ENCODE results near the gene FBXO33. TPM values are rescaled to one million over a fixed set of nuclear protein-coding genes. Genes with fewer than 3 reads are reported as not detected.

Gene FBXO33
- total RNA-seq, 2 donors from 2014 or later = 11.9 to 13.2 TPM

DNA sequence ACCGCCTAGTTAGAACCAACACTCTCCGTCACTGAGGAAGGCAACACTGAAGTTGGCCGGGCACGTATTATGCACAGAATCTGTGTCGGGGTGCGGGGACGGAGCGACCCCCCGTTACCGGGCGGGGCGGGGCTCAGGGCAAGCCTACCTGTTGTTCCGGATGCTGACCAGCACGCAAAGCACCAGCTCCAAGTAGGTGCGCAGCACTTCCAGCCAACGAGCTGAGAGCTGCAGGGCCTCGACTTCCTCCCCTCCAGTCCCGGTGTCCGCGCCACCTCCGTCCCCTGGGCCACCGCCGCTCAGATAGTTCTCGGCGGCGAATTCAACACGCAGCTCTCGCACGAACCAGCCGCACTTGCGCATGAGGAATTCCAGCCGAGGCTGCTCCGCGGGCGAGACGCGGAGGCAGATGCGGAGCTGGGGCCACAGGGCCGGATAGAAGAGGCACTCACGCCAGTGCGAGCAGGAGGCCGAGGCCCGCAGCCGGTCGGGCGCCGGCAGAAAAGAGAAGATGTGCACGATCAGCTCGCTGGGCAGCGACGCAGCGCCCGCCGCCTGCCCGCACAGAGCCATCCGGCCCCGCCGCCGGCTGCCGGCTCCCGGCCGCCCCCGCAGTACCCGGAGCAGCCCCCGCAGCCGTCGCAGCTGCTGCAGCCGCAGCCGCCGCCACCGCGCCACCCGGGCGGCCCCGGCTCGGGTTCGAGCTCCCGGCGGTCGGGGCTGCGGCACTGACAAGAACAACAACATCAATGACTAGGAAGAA lies 636 bp downstream of the FBXO33 start:
- peak; percentile 54 to 60 (median 57) for DNase-seq
- 0% methylated on average over 13 to 80 of the region's 81 CpGs for WGBS, 2 donors
- TF ChIP-seq, protein P1, sequence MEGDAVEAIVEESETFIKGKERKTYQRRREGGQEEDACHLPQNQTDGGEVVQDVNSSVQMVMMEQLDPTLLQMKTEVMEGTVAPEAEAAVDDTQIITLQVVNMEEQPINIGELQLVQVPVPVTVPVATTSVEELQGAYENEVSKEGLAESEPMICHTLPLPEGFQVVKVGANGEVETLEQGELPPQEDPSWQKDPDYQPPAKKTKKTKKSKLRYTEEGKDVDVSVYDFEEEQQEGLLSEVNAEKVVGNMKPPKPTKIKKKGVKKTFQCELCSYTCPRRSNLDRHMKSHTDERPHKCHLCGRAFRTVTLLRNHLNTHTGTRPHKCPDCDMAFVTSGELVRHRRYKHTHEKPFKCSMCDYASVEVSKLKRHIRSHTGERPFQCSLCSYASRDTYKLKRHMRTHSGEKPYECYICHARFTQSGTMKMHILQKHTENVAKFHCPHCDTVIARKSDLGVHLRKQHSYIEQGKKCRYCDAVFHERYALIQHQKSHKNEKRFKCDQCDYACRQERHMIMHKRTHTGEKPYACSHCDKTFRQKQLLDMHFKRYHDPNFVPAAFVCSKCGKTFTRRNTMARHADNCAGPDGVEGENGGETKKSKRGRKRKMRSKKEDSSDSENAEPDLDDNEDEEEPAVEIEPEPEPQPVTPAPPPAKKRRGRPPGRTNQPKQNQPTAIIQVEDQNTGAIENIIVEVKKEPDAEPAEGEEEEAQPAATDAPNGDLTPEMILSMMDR (IDR thresholded peaks at IDR 0.05) = no peak
- peak; percentile 26 to 46 (median 44) for TF ChIP-seq POLR2A (IDR thresholded peaks at IDR 0.05)
- Histone ChIP-seq H3K36me3 (replicated peaks in 1 of 2; ENCODE audit: insufficient read depth in 1 of 2, low read depth in 2 of 2) (no peaks in the 10 kb centered on the region), H3K4me3 (peak overlapping the region; percentile 88 to 92), H3K27me3 (no peaks in the 10 kb centered on the region), H3K27ac (peak overlapping the region; percentile 97 to 100 (median 99)), H3K9me3 (no peaks in the 10 kb centered on the region), H3K4me1 (peaks cover 19% of the 10 kb centered on the region)
- intact Hi-C loops (cut with DNase I) = no loop called here
- ATAC-seq = peak; percentile 3

DNA sequence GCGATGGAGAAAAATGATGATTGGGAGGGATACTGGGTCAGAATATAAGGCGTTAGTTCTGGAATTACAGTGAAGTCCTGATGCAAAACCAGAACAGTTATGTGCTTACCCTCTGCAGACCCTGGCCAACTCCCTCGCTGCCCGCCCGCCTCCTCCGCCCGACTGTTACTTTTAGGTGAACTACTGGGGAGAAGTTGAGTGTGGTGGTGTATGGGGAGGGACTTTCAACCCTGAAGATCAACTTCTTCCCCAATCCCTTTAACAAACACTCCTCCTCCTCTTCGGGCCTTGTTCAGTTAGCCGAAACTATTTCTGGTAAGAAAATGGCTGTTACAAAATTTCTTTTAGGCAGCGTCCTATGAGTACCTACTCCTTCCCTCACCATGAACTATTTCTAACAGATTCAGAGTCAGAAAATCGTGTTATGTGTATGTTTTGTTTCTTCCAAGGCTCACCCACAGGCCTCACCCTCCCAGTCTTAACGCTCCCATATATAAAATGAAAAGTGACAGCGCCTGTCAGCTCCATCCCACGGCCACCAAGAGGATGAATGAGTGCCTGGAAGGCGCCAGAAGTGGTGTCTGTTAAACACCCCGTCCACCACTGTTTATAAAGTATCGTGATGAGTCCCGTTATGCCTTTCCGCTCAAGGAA lies 1.3 kb downstream of the FBXO33 start:
- Histone ChIP-seq H3K4me3 (peak overlapping the region; percentile 88 to 92), H3K27me3 (no peaks in the 10 kb centered on the region), H3K9me3 (no peaks in the 10 kb centered on the region), H3K36me3 (replicated peaks in 1 of 2; ENCODE audit: insufficient read depth in 1 of 2, low read depth in 2 of 2) (no peaks in the 10 kb centered on the region), H3K4me1 (peaks cover 19% of the 10 kb centered on the region), H3K27ac (peak overlapping the region in 3 of 4 donors; percentile 99 to 100 (median 99))
- DNase-seq (no peak), ATAC-seq (no peak)
- 4 to 8% methylated on average over 18 to 19 of the region's 19 CpGs for WGBS, 2 donors
- intact Hi-C loops (cut with DNase I) = no loop called here
- TF ChIP-seq, protein P1 (IDR thresholded peaks at IDR 0.05) = no peak
- TF ChIP-seq POLR2A (IDR thresholded peaks at IDR 0.05) = no peak

- no peaks in the 10 kb centered on the region for H3K27me3 ChIP-seq
- H3K36me3 ChIP-seq (replicated peaks in 1 of 2; ENCODE audit: insufficient read depth in 1 of 2, low read depth in 2 of 2) = no peaks in the 10 kb centered on the region
- ATAC-seq = no peak
- no peak for DNase-seq
- intact Hi-C loops (cut with DNase I) = no loop called here
- H3K4me1 ChIP-seq = peaks cover 34% of the 10 kb centered on the region
- no peak overlapping the region for H3K27ac ChIP-seq
- no peak for TF ChIP-seq POLR2A (IDR thresholded peaks at IDR 0.05)
- TF ChIP-seq, protein P1 (IDR thresholded peaks at IDR 0.05) = no peak
- no peak overlapping the region for H3K4me3 ChIP-seq
- WGBS, 2 donors = 93 to 94% methylated on average over 8 of the region's 8 CpGs
- H3K9me3 ChIP-seq = no peaks in the 10 kb centered on the region
Observed at GRCh38 chr14:39428118-39428517, 4.1 kb downstream of the FBXO33 start.

GRCh38 chr14:39426605-39427004 lies 5.6 kb downstream of the FBXO33 start:
- intact Hi-C loops (cut with DNase I) = no loop called here
- Histone ChIP-seq H3K27ac (no peak overlapping the region), H3K4me3 (no peak overlapping the region), H3K27me3 (no peaks in the 10 kb centered on the region), H3K9me3 (no peaks in the 10 kb centered on the region), H3K4me1 (peaks cover 34% of the 10 kb centered on the region), H3K36me3 (replicated peaks in 1 of 2; ENCODE audit: insufficient read depth in 1 of 2, low read depth in 2 of 2) (no peaks in the 10 kb centered on the region)
- DNase-seq = no peak
- ATAC-seq = no peak
- TF ChIP-seq, protein P1 (IDR thresholded peaks at IDR 0.05) = peak in 3 of 7 experiments; percentile 18 to 26 (median 26)
- no peak for TF ChIP-seq POLR2A (IDR thresholded peaks at IDR 0.05)
- 38 to 49% methylated on average over 7 of the region's 7 CpGs for WGBS, 2 donors
